Muscle layer of colon (tissue), 2 donors: ENCODE data around the gene DDB1.
A peak's percentile ranks its signal among the peaks of the same experiment; 100 is the strongest.

Experiments used
- H3K27ac ChIP-seq: one replicate; pipeline ENCODE4 v1.7.0; 2013; ENCODE audit warnings: low read depth, mild to moderate bottlenecking, low read length, moderate library complexity
- H3K27me3 ChIP-seq, 2 donors: one replicate each; pipeline ENCODE4 v1.7.0; 2013; ENCODE audit warnings: low read length in 2 of 2, mild to moderate bottlenecking in 2 of 2; ENCODE audit not compliant: insufficient read depth in 2 of 2, control insufficient read depth in 1 of 2
- H3K36me3 ChIP-seq: one replicate; pipeline ENCODE4 v1.7.0; 2013; ENCODE audit warnings: mild to moderate bottlenecking, low read length; ENCODE audit not compliant: insufficient read depth
- H3K4me1 ChIP-seq: one replicate; pipeline ENCODE4 v1.7.0; 2013; ENCODE audit warnings: mild to moderate bottlenecking, low read length; ENCODE audit not compliant: insufficient read depth
- H3K4me3 ChIP-seq, 2 donors: one replicate each; pipeline ENCODE4 v1.7.0; 2013; ENCODE audit warnings: low read length in 2 of 2, low read depth in 1 of 2, mild to moderate bottlenecking in 1 of 2, moderate library complexity in 1 of 2
- H3K9ac ChIP-seq: one replicate; pipeline ENCODE4 v1.7.0; 2013; ENCODE audit warnings: low read length
- H3K9me3 ChIP-seq: one replicate; pipeline ENCODE4 v1.7.0; 2013; ENCODE audit warnings: mild to moderate bottlenecking, low read length
- donor health status: abdominal sarcoma.
- donor health status: Adenocarcinoma of cecum.

DDB1 gene

GRCh38 chr11:61332281-61332796 is 566 bp downstream of the DDB1 start:
- Histone ChIP-seq H3K4me3 (peak overlapping the region; percentile 89 to 100), H3K27me3 (no peaks in the 10 kb centered on the region), H3K9ac (peak overlapping the region; percentile 62), H3K27ac (peak overlapping the region; percentile 98), H3K9me3 (no peaks in the 10 kb centered on the region), H3K4me1 (peaks cover 25% of the 10 kb centered on the region), H3K36me3 (peaks cover 17% of the 10 kb centered on the region)

- no peaks in the 10 kb centered on the region for H3K9me3 ChIP-seq
- H3K4me3 ChIP-seq: peak overlapping the region in 1 of 2 donors; percentile 89
- no peak overlapping the region for H3K27ac ChIP-seq
- peaks cover 22% of the 10 kb centered on the region for H3K36me3 ChIP-seq
- peaks cover 25% of the 10 kb centered on the region for H3K4me1 ChIP-seq
- H3K27me3 ChIP-seq: no peaks in the 10 kb centered on the region
- peak overlapping the region; percentile 62 for H3K9ac ChIP-seq
Measured at GRCh38 chr11:61331651-61332050, 1.3 kb downstream of the DDB1 start.

- Histone ChIP-seq H3K36me3 (peaks cover 39% of the 10 kb centered on the region), H3K27ac (no peak overlapping the region), H3K4me1 (peaks cover 20% of the 10 kb centered on the region), H3K27me3 (no peaks in the 10 kb centered on the region), H3K4me3 (no peak overlapping the region), H3K9me3 (no peaks in the 10 kb centered on the region), H3K9ac (no peak overlapping the region)
Measured at GRCh38 chr11:61329871-61330270, 3.0 kb downstream of the DDB1 start.

- H3K4me3 ChIP-seq: no peak overlapping the region
- no peak overlapping the region for H3K27ac ChIP-seq
- H3K9me3 ChIP-seq: no peaks in the 10 kb centered on the region
- H3K9ac ChIP-seq: no peak overlapping the region
- peaks cover 14% of the 10 kb centered on the region for H3K4me1 ChIP-seq
- no peaks in the 10 kb centered on the region for H3K27me3 ChIP-seq
- peaks cover 52% of the 10 kb centered on the region for H3K36me3 ChIP-seq
Measured at GRCh38 chr11:61328351-61328750, 4.6 kb downstream of the DDB1 start.

- Histone ChIP-seq H3K4me3 (no peak overlapping the region), H3K27me3 (no peaks in the 10 kb centered on the region), H3K27ac (no peak overlapping the region), H3K9me3 (no peaks in the 10 kb centered on the region), H3K4me1 (peaks cover 14% of the 10 kb centered on the region), H3K36me3 (peaks cover 58% of the 10 kb centered on the region), H3K9ac (no peak overlapping the region)
Measured at GRCh38 chr11:61327669-61328071, 5.2 kb downstream of the DDB1 start.

- no peak overlapping the region for H3K27ac ChIP-seq
- no peak overlapping the region for H3K4me3 ChIP-seq
- no peak overlapping the region for H3K9ac ChIP-seq
- peaks cover 75% of the 10 kb centered on the region for H3K36me3 ChIP-seq
- no peaks in the 10 kb centered on the region for H3K4me1 ChIP-seq
- no peaks in the 10 kb centered on the region for H3K9me3 ChIP-seq
- no peaks in the 10 kb centered on the region for H3K27me3 ChIP-seq
Measured at GRCh38 chr11:61325649-61326414, 7.1 kb downstream of the DDB1 start.

GRCh38 chr11:61315260-61315659 is 17.6 kb downstream of the DDB1 start:
- no peaks in the 10 kb centered on the region for H3K9me3 ChIP-seq
- H3K27me3 ChIP-seq: no peaks in the 10 kb centered on the region
- no peak overlapping the region for H3K4me3 ChIP-seq
- H3K9ac ChIP-seq: no peak overlapping the region
- H3K36me3 ChIP-seq: peaks cover 79% of the 10 kb centered on the region
- H3K27ac ChIP-seq: no peak overlapping the region
- H3K4me1 ChIP-seq: no peaks in the 10 kb centered on the region

- no peak overlapping the region for H3K27ac ChIP-seq
- H3K9ac ChIP-seq: no peak overlapping the region
- H3K9me3 ChIP-seq: no peaks in the 10 kb centered on the region
- H3K36me3 ChIP-seq: peaks cover 94% of the 10 kb centered on the region
- no peak overlapping the region for H3K4me3 ChIP-seq
- no peaks in the 10 kb centered on the region for H3K27me3 ChIP-seq
- no peaks in the 10 kb centered on the region for H3K4me1 ChIP-seq
Measured at GRCh38 chr11:61310749-61311148, 22.2 kb downstream of the DDB1 start.

- H3K27ac ChIP-seq: no peak overlapping the region
- H3K4me3 ChIP-seq: no peak overlapping the region
- H3K9ac ChIP-seq: no peak overlapping the region
- no peaks in the 10 kb centered on the region for H3K4me1 ChIP-seq
- peaks cover 99% of the 10 kb centered on the region for H3K36me3 ChIP-seq
- no peaks in the 10 kb centered on the region for H3K27me3 ChIP-seq
- no peaks in the 10 kb centered on the region for H3K9me3 ChIP-seq
Measured at GRCh38 chr11:61309739-61310138, 23.2 kb downstream of the DDB1 start.

GRCh38 chr11:61309141-61309540 is 23.8 kb downstream of the DDB1 start:
- H3K36me3 ChIP-seq: peaks cover 96% of the 10 kb centered on the region

GRCh38 chr11:61307354-61307753 is 25.6 kb downstream of the DDB1 start:
- H3K9me3 ChIP-seq: no peaks in the 10 kb centered on the region
- no peak overlapping the region for H3K27ac ChIP-seq

More at GRCh38 chr11:61309141-61309540, 23.8 kb downstream of the DDB1 start:
- Histone ChIP-seq H3K9ac (no peak overlapping the region), H3K27ac (no peak overlapping the region), H3K4me1 (no peaks in the 10 kb centered on the region), H3K9me3 (no peaks in the 10 kb centered on the region), H3K27me3 (no peaks in the 10 kb centered on the region), H3K4me3 (no peak overlapping the region)

GRCh38 chr11:61306221-61306620 is 26.7 kb downstream of the DDB1 start:
- Histone ChIP-seq H3K9ac (no peak overlapping the region), H3K27me3 (no peaks in the 10 kb centered on the region), H3K9me3 (no peaks in the 10 kb centered on the region), H3K27ac (no peak overlapping the region), H3K4me1 (no peaks in the 10 kb centered on the region), H3K4me3 (no peak overlapping the region), H3K36me3 (peaks cover 94% of the 10 kb centered on the region)

More at GRCh38 chr11:61307354-61307753, 25.6 kb downstream of the DDB1 start:
- H3K4me3 ChIP-seq: no peak overlapping the region
- no peak overlapping the region for H3K9ac ChIP-seq
- no peaks in the 10 kb centered on the region for H3K27me3 ChIP-seq
- H3K36me3 ChIP-seq: peaks cover 94% of the 10 kb centered on the region
- no peaks in the 10 kb centered on the region for H3K4me1 ChIP-seq
